Stromal cell of bone marrow (primary cell): ENCODE data around the gene CLSTN1.
"Not testable (repeated sequence)": the region's sequence is repeated elsewhere in the genome, so short reads cannot be mapped to it uniquely, and the experiment has no call there.

Source experiments
- DNase-seq: peaks from one replicate; pipeline ENCODE4 v3.0.0-alpha.2; 2012; ENCODE audit warnings: low read depth

CLSTN1 gene

GRCh38 chr1:9825093-9826074 is 1.6 kb upstream of the CLSTN1 start:
- DNase-seq, result no peak

GRCh38 chr1:9824702-9825089 is 931 bp upstream of the CLSTN1 start:
- DNase-seq, result no peak

GRCh38 chr1:9823693-9823942 is 147 bp downstream of the CLSTN1 start:
- no peak for DNase-seq

- DNase-seq, result no peak
These were observed 670 bp downstream of the CLSTN1 start for GRCh38 chr1:9822897-9823692.

- no peak for DNase-seq
These were observed 1.3 kb downstream of the CLSTN1 start for GRCh38 chr1:9822490-9822889.

- no peak for DNase-seq
These were observed 2.1 kb downstream of the CLSTN1 start for GRCh38 chr1:9821710-9822109.

- DNase-seq, result no peak
These were observed 3.2 kb downstream of the CLSTN1 start for GRCh38 chr1:9820521-9820920.

GRCh38 chr1:9817734-9818133 is 6.0 kb downstream of the CLSTN1 start:
- DNase-seq, result no peak

GRCh38 chr1:9816199-9816598 is 7.6 kb downstream of the CLSTN1 start:
- no peak for DNase-seq

GRCh38 chr1:9815150-9815549 is 8.6 kb downstream of the CLSTN1 start:
- no peak for DNase-seq

GRCh38 chr1:9814619-9815018 is 9.1 kb downstream of the CLSTN1 start:
- DNase-seq, result no peak

- DNase-seq, result no peak
These were observed 12.4 kb downstream of the CLSTN1 start for GRCh38 chr1:9811239-9811966.

GRCh38 chr1:9809100-9809510 is 14.7 kb downstream of the CLSTN1 start:
- DNase-seq, result no peak

- DNase-seq, result no peak
These were observed 15.3 kb downstream of the CLSTN1 start for GRCh38 chr1:9808459-9808858.

- no peak for DNase-seq
These were observed 16.2 kb downstream of the CLSTN1 start for GRCh38 chr1:9807541-9807940.

- DNase-seq, result not testable (repeated sequence)
These were observed 17.8 kb downstream of the CLSTN1 start for GRCh38 chr1:9805972-9806371.

- DNase-seq, result no peak
These were observed 18.7 kb downstream of the CLSTN1 start for GRCh38 chr1:9805006-9805508.

GRCh38 chr1:9803003-9803918 is 20.5 kb downstream of the CLSTN1 start:
- DNase-seq, result not testable (repeated sequence)

GRCh38 chr1:9801909-9802308 is 21.9 kb downstream of the CLSTN1 start:
- DNase-seq, result no peak

GRCh38 chr1:9798236-9799130 is 25.3 kb downstream of the CLSTN1 start:
- peak; percentile 87 for DNase-seq
